Effector memory CD8-positive, alpha-beta T cell (primary cell): ENCODE data around the gene PRKAB1.
A peak's percentile ranks its signal among the peaks of the same experiment; 100 is the strongest.

Experiments used
- ATAC-seq: fragments of 150-1000 bp; cut with Tn5 transposase; replicated peaks from 2 replicates; pipeline ENCODE4 v1.10.0; 2021; ENCODE audit warnings: mild to moderate bottlenecking, moderate library complexity
- DNase-seq, 3 experiments: peaks; one replicate each; pipeline ENCODE4 v3.0.0; 2021
- H3K27ac Mint-ChIP-seq, 2 donors: one replicate each; pipeline ENCODE4 v1.8.0; 2022; ENCODE audit warnings: mild to moderate bottlenecking in 2 of 2, mixed read lengths in 2 of 2, moderate library complexity in 2 of 2
- H3K27me3 Mint-ChIP-seq, 2 donors: one replicate each; pipeline ENCODE4 v1.8.0; 2022; ENCODE audit warnings: mixed read lengths in 2 of 2
- H3K36me3 Mint-ChIP-seq: one replicate; pipeline ENCODE4 v1.8.0; 2022; ENCODE audit warnings: mild to moderate bottlenecking, moderate library complexity, mixed read lengths; ENCODE audit not compliant: insufficient read depth
- H3K4me1 Mint-ChIP-seq, 2 donors: one replicate each; pipeline ENCODE4 v1.8.0; 2022; ENCODE audit warnings: low read depth in 2 of 2, mixed read lengths in 2 of 2
- H3K4me3 Mint-ChIP-seq, 2 donors: one replicate each; pipeline ENCODE4 v1.8.0; 2022; ENCODE audit warnings: mild to moderate bottlenecking in 2 of 2, mixed read lengths in 2 of 2, moderate library complexity in 2 of 2
- H3K9me3 Mint-ChIP-seq, 2 donors: one replicate each; pipeline ENCODE4 v1.8.0; 2022; ENCODE audit warnings: mixed read lengths in 2 of 2

PRKAB1 gene

DNA sequence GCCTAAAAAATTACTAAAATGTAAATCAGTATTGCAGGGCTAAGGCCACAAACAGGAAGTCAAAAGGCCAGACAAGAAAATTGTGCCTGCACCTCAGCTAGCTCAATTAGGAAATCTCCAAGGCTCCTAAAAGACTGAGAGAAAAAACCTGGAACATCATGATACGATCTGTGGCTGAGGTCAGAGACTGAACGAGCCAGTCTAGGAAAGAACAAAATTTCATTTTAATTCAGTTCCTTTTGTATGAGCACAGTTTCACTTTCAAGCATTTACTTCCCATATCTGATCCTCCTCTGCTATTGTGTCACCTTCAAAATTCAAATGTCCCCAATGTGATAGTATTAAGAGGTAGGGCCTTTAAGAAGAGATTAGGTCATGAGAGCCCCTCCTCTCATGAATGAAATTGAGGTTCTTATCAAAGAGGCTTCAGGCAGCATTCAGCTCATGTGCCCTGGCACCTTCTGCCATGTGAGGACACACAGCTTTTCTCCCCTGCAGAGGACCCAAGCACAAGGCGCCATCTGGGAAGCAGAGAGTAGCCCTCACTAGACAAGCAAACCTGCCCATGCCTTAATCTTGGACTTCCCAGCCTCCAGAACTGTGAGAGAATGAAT lies 14.8 kb downstream of the PRKAB1 start:
- H3K4me3 Mint-ChIP-seq, result no peak overlapping the region
- no peak for DNase-seq
- H3K27ac Mint-ChIP-seq, result peak overlapping the region; percentile 62 to 86
- peak; percentile 29 for ATAC-seq
- H3K27me3 Mint-ChIP-seq, result no peaks in the 10 kb centered on the region
- H3K36me3 Mint-ChIP-seq, result peaks cover 28% of the 10 kb centered on the region
- H3K9me3 Mint-ChIP-seq, result no peaks in the 10 kb centered on the region
- peaks cover 1 to 3% of the 10 kb centered on the region in 2 donors for H3K4me1 Mint-ChIP-seq

DNA sequence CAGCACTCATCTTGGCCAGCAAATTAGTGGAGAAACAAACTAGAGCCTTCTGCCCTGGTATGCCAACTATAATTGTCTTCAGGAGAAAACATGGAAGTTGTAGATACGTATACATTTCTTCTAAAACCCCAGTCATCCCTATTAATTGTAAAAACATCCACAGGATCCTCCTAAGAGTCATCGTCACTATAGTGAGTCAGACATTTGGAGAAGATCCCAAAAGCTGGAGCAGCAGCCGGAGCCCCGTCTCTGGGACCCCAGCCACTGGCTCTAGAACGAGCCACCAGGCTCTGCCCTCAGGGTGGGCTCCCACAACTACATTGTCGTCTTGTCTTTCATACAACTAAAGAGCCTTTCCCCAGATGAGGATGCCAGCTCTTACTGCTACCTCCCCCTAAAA lies 15.5 kb downstream of the PRKAB1 start:
- Mint-ChIP-seq H3K4me1 (peaks cover 1 to 3% of the 10 kb centered on the region in 2 donors), H3K9me3 (no peaks in the 10 kb centered on the region), H3K4me3 (no peak overlapping the region), H3K27me3 (no peaks in the 10 kb centered on the region), H3K27ac (peak overlapping the region in 1 of 2 donors; percentile 86), H3K36me3 (peaks cover 23% of the 10 kb centered on the region)
- DNase-seq, result no peak
- no peak for ATAC-seq

DNA sequence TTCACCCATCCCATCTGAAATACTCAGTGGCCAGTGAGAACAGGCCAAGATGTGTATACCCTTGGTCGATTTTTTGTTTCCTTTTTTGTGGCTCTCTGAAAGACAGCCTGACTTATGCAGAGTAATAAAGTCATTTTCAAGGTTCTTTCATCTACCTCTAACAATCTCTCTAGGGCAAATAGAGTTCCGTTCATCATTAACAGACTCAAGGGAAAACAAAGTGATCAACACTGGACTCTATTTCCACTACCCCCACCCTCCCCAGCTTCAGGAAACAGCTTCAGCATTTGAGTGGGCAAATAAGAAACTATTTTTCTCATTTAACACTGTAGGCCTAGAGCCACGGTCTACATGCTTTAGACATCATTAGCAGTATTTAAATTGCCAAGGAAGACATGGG lies 15.9 kb downstream of the PRKAB1 start:
- Mint-ChIP-seq H3K9me3 (no peaks in the 10 kb centered on the region), H3K36me3 (peaks cover 21% of the 10 kb centered on the region), H3K4me1 (peaks cover 1 to 3% of the 10 kb centered on the region in 2 donors), H3K4me3 (no peak overlapping the region), H3K27me3 (no peaks in the 10 kb centered on the region), H3K27ac (no peak overlapping the region)
- ATAC-seq (no peak), DNase-seq (no peak)

DNA sequence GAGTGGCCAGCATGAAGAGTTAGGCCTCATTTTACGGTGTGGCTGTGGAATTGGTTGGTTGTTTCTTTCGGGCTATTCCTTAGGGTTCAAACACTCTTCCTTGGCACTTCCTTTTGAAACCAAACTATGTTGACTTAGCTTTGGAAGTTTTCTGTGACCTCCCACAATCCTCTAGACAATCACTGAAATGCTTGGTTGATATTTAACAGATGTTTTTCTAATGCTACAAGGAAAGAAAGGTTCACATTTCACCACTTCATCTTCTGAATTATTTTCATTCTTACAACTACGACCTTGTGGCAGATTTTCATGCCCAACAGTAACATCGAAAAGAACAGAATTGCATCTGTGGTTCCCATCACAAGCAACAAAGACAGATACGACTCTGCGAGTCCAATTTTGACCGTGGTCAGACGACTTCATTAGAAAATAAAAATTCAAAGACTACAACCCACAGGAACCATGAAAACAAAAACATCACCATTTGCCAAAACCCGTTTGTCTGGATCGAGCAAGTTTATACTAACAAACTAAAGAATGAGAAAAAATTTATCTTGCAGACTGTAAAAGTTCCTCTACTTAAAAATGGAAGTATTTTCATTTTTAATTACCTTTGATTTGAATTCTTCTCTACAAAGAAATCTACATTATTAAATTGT lies 16.9 kb downstream of the PRKAB1 start:
- peaks cover 11% of the 10 kb centered on the region for H3K36me3 Mint-ChIP-seq
- H3K27me3 Mint-ChIP-seq, result no peaks in the 10 kb centered on the region
- no peak for ATAC-seq
- H3K9me3 Mint-ChIP-seq, result no peaks in the 10 kb centered on the region
- no peak overlapping the region for H3K4me3 Mint-ChIP-seq
- DNase-seq, result no peak
- peaks cover 1 to 2% of the 10 kb centered on the region in 2 donors for H3K4me1 Mint-ChIP-seq
- no peak overlapping the region for H3K27ac Mint-ChIP-seq

DNA sequence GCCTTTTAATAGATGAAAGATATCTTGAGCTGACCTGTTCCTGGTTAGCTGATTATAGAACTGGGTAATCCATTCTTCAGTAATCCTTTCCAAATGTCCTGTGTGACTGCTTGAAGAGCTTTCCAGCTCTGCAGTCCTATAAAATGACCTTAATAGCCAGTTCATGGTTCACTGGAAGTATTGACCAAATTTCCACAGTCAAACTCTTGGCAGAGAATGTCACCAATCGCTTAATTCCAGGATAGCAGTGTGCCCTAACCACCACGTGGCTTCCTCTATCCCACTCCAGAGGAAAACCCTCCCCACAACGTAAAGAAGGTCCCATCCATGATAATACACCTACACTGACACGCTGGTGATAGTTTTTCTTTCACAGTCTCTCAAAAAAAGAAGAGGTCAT lies 17.4 kb downstream of the PRKAB1 start:
- Mint-ChIP-seq H3K27ac (peak overlapping the region in 1 of 2 donors; percentile 12), H3K36me3 (peaks cover 6% of the 10 kb centered on the region), H3K27me3 (no peaks in the 10 kb centered on the region), H3K4me1 (peaks cover 0 to 1% of the 10 kb centered on the region in 2 donors), H3K4me3 (no peak overlapping the region), H3K9me3 (no peaks in the 10 kb centered on the region)
- ATAC-seq (no peak), DNase-seq (no peak)

DNA sequence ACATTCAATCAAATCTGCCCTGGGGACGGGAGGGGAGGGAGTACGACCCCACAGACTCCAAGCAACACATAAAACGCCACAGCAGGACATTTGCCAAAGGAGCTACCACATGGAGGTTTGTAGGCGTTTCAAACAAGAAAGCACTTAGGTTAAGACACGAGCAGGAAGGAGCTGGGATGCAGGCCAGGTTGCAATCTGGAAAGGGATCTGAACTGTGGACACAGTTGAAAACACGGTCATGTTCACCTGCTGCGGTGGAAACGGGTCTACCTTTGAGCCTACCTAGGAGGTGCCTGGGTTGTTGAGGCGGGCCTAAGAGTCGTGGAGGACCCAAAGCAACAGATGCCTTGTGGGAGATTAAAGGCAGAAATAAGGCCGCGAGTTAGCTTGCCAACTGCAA lies 18.4 kb downstream of the PRKAB1 start:
- ATAC-seq, result no peak
- H3K36me3 Mint-ChIP-seq, result no peaks in the 10 kb centered on the region
- no peak overlapping the region for H3K27ac Mint-ChIP-seq
- DNase-seq, result no peak
- peaks cover 0 to 1% of the 10 kb centered on the region in 2 donors for H3K4me1 Mint-ChIP-seq
- H3K9me3 Mint-ChIP-seq, result no peaks in the 10 kb centered on the region
- H3K27me3 Mint-ChIP-seq, result no peaks in the 10 kb centered on the region
- H3K4me3 Mint-ChIP-seq, result no peak overlapping the region

DNA sequence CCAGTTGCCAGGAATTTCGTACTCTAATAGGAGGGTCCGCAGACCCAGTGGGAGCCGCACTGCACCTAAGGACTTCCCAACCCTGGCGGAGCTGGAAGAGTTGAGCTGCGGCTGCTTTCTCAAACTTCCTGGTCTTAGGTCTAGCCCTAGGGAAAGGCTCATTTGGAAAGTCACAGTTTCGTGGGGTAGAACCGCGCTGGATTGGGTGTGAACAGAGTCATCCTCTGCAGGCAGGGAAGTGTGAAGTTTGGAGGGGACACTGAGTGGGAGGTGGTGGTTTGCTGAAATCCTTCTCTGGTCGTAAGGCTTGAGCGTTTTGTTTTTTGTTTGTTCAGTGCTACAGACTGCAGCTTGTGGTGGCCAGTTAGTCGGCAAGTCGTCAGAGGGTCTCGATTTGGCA lies 18.8 kb downstream of the PRKAB1 start:
- H3K4me3 Mint-ChIP-seq, result no peak overlapping the region
- no peak for DNase-seq
- no peaks in the 10 kb centered on the region for H3K27me3 Mint-ChIP-seq
- H3K27ac Mint-ChIP-seq, result no peak overlapping the region
- H3K4me1 Mint-ChIP-seq, result peaks cover 0 to 1% of the 10 kb centered on the region in 2 donors
- H3K9me3 Mint-ChIP-seq, result no peaks in the 10 kb centered on the region
- no peaks in the 10 kb centered on the region for H3K36me3 Mint-ChIP-seq
- no peak for ATAC-seq

DNA sequence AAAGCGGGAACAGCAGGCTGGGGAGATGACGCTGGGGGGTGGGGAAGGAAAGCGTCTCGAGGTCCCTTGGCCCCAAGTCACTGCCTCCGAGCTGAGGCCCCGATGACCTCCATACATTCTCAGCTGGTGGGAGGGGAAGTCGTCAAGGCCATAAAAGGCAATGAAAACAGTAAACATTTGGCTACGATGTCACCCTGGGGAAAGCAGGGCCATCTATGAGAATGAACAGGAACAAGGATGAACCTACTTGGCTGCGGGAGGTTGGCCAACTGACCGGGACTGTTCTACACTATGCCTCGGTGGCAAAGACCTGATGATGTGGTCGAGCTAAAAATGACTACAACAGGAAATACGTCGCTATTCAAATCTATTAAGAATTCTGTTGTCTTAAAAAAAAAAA lies 19.5 kb downstream of the PRKAB1 start:
- ATAC-seq, result no peak
- no peak overlapping the region for H3K27ac Mint-ChIP-seq
- H3K36me3 Mint-ChIP-seq, result no peaks in the 10 kb centered on the region
- H3K27me3 Mint-ChIP-seq, result no peaks in the 10 kb centered on the region
- no peaks in the 10 kb centered on the region for H3K4me1 Mint-ChIP-seq
- DNase-seq, result no peak
- H3K4me3 Mint-ChIP-seq, result no peak overlapping the region
- H3K9me3 Mint-ChIP-seq, result no peaks in the 10 kb centered on the region

DNA sequence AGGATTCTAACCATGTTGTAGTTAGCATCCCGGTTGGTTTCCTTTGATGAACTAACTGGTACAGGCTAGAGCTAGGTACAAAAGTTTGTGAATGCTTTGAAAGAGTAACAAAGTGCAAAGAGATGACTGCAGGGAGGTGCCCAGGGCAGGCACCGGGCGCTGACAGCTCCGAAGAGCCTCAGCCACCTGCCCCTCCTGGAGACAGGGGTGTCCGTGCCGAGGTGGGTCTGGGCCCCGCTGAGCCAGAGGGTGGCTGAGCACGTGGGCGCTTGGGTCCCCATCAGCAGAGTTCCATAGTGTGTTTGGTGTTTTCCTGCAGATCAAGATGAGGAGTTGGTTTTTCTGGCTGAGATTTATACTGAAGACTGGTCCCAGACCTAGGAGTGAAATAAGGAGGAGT lies 19.9 kb downstream of the PRKAB1 start:
- Mint-ChIP-seq H3K4me3 (no peak overlapping the region), H3K9me3 (no peaks in the 10 kb centered on the region), H3K27me3 (no peaks in the 10 kb centered on the region), H3K36me3 (no peaks in the 10 kb centered on the region), H3K4me1 (no peaks in the 10 kb centered on the region), H3K27ac (no peak overlapping the region)
- no peak for ATAC-seq
- no peak for DNase-seq

DNA sequence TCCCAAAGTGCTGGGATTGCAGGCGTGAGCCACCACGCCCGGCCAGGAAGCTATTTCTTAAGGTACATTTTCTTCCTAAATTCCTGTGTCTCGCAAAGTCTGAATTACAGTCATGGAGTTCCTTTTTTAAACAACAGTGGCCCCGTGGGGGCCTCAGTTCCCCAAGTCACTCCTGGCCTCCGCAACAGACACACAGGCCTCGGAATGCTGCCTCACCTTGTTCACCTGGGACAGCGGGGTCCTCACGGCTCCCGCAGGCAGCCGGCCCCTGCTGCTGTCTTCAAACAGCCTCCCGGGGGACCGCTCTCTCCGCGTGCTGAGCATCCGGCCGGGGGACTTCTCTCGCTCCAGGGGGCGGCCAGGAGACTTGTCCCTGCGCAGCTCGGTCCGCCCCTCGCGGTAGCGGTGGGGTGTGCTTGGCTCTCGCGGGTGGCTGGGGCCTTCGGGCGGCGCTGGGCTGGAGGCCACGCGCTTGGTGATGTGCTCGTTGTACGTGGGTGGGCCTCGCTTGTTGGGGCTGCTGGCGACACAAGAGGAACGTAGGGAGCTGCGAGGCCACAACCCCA lies 22.1 kb downstream of the PRKAB1 start:
- H3K4me3 Mint-ChIP-seq, result no peak overlapping the region
- no peak for ATAC-seq

DNA sequence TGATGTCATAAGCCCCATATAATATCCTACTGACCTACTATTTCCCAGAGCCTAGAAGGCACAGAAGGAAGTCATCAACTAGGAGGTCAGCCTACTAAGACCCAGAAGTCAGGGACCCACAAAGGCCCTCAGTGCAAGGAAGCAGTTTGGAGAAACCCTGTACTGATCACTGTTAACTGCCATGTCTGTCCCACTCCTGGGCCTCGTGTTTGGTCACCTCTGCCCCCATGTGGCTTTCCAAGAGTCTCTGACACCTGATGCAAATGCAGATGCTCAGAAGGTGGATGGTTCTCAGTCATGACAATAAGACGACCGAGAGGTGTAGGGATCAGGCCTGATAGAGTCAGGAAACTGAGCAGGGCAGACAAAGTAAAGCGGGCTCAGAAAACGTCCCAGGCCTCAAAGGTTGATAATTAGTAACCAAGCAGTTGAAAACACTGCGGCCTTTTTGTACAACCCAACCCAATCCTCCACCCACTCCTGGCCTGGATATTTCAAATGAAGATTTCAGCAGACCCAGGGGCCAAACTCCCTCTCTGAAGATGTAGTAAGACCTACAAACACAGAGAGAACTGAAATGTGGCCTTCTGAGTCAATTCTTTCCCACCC lies 23.4 kb downstream of the PRKAB1 start:
- H3K36me3 Mint-ChIP-seq, result no peaks in the 10 kb centered on the region

More for the DNA sequence above, 22.1 kb downstream of the PRKAB1 start:
- Mint-ChIP-seq H3K4me1 (no peaks in the 10 kb centered on the region), H3K9me3 (no peaks in the 10 kb centered on the region), H3K27ac (no peak overlapping the region), H3K36me3 (no peaks in the 10 kb centered on the region), H3K27me3 (no peaks in the 10 kb centered on the region)
- no peak for DNase-seq

DNA sequence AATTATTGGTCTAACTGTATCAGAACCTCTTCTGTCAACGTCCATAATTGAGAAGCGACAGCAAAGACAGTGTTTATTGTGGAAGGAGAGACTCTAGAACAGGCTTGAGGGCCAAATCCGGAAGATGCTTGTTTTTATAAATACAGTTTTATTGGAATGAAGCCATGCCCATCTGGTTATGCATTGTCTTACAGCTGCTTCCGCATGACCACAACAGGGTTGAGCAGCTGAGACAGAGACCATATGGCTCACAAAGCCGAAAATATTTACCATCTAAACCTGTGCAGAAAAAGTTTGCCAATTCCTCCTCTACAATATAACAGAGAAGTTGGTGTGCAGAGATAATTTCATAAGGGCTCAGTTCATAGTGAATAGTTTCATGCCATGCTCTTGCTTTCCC lies 24.5 kb downstream of the PRKAB1 start:
- Mint-ChIP-seq H3K36me3 (no peaks in the 10 kb centered on the region), H3K4me3 (no peak overlapping the region), H3K4me1 (no peaks in the 10 kb centered on the region), H3K27ac (no peak overlapping the region), H3K9me3 (no peaks in the 10 kb centered on the region), H3K27me3 (no peaks in the 10 kb centered on the region)
- DNase-seq (no peak), ATAC-seq (no peak)

More for the DNA sequence above, 23.4 kb downstream of the PRKAB1 start:
- H3K27me3 Mint-ChIP-seq, result no peaks in the 10 kb centered on the region
- H3K9me3 Mint-ChIP-seq, result no peaks in the 10 kb centered on the region
- ATAC-seq (no peak), DNase-seq (no peak)
- no peaks in the 10 kb centered on the region for H3K4me1 Mint-ChIP-seq
- no peak overlapping the region for H3K27ac Mint-ChIP-seq
- H3K4me3 Mint-ChIP-seq, result no peak overlapping the region

DNA sequence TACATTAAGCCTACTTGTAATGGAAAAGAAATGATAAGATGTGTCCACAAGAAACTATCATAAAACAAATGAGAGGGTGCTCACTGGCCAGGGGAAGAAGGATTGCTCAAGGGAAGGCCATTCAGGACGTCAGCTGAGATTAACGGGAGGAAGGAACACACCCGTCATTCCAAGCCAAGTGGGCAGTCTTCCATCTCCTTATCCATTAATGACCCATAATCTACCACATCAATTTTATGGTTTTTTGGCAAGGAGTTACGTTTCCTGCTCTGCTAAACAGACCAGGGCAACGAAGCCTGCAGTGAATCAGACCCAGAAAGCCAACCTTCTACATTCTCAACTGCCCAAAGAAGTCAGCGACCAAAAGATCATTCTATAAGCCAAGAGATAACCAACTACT lies 25.1 kb downstream of the PRKAB1 start:
- ATAC-seq (no peak), DNase-seq (no peak)
- Mint-ChIP-seq H3K4me3 (no peak overlapping the region), H3K27ac (no peak overlapping the region), H3K9me3 (no peaks in the 10 kb centered on the region), H3K36me3 (no peaks in the 10 kb centered on the region), H3K27me3 (no peaks in the 10 kb centered on the region), H3K4me1 (no peaks in the 10 kb centered on the region)

DNA sequence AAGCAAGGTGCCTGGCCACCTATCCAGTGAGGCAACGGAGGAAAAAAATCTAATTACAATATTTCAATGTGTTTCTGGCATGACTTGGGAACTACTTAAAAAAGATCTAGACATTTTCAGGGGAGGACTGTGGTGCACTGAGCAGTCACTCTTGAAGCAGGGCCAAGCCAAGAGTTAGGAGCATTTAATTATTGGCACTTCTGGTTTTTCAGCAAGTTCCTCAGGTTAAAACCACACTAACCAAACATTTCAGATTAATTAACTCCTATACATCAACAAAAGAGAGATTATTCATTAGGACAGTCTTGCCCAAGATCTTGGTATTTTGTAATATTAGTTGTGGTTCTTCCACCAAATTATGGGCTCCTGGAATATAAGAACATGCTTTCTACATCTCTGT lies 25.6 kb downstream of the PRKAB1 start:
- ATAC-seq (no peak), DNase-seq (no peak)
- Mint-ChIP-seq H3K9me3 (no peaks in the 10 kb centered on the region), H3K27me3 (no peaks in the 10 kb centered on the region), H3K4me3 (no peak overlapping the region), H3K4me1 (no peaks in the 10 kb centered on the region), H3K27ac (no peak overlapping the region), H3K36me3 (no peaks in the 10 kb centered on the region)
